H1 (cell line): ENCODE data around the gene RIMS1. TPM values are rescaled to one million over a fixed set of nuclear protein-coding genes. Genes with fewer than 3 reads are reported as not detected.

Source experiments
- ASH2L ChIP-seq: fragments of 200-600, 300-600 bp; sonication (generic); IDR thresholded peaks from one replicate; pipeline ENCODE4 v1.7.1; 2017; ENCODE audit warnings: low read length
- ATF2 ChIP-seq: IDR thresholded peaks from 2 replicates; pipeline ENCODE4 v1.6.1; 2012; ENCODE audit warnings: low read length, inconsistent platforms
- BACH1 ChIP-seq: IDR thresholded peaks from 2 replicates; pipeline ENCODE4 v1.6.1; 2012; ENCODE audit warnings: low read length, improper control_type of control experiment
- BRCA1 ChIP-seq: IDR thresholded peaks from 2 replicates; pipeline ENCODE4 v1.6.1; 2012; ENCODE audit warnings: low read depth, low read length, improper control_type of control experiment
- CEBPB ChIP-seq: IDR thresholded peaks from 2 replicates; pipeline ENCODE4 v1.6.1; 2012; ENCODE audit warnings: low read depth, low read length
- EGR1 ChIP-seq: IDR thresholded peaks from 2 replicates; pipeline ENCODE4 v1.6.1; 2011; ENCODE audit warnings: low read depth, low read length, borderline replicate concordance
- HDAC6 ChIP-seq: IDR thresholded peaks from one replicate; pipeline ENCODE4 v1.7.1; 2012; ENCODE audit warnings: low read depth, mild to moderate bottlenecking, inconsistent platforms, low read length, moderate library complexity
- RBBP5 ChIP-seq: IDR thresholded peaks from 2 replicates; pipeline ENCODE4 v1.7.1; 2012; ENCODE audit warnings: low read depth, mild to moderate bottlenecking, inconsistent platforms, low read length, moderate library complexity, borderline replicate concordance
- RFX5 ChIP-seq: IDR thresholded peaks from 2 replicates; pipeline ENCODE4 v1.6.1; 2011; ENCODE audit warnings: low read depth, low read length, improper control_type of control experiment, borderline replicate concordance
- SRF ChIP-seq: IDR thresholded peaks from 2 replicates; pipeline ENCODE4 v1.6.1; 2011; ENCODE audit warnings: mild to moderate bottlenecking, low read depth, low read length, moderate library complexity
- SUZ12 ChIP-seq: fragments of 200-600 bp; sonication (generic); IDR thresholded peaks from 2 replicates; pipeline ENCODE4 v1.6.1; 2012; ENCODE audit warnings: mild to moderate bottlenecking, inconsistent platforms, low read length, moderate library complexity, mixed read lengths
- TCF12 ChIP-seq: IDR thresholded peaks from 2 replicates; pipeline ENCODE4 v1.6.1; 2011; ENCODE audit warnings: low read depth, mild to moderate bottlenecking, low read length
- TEAD4 ChIP-seq: IDR thresholded peaks from 2 replicates; pipeline ENCODE4 v1.6.1; 2012; ENCODE audit warnings: low read depth, low read length, inconsistent platforms, mixed read lengths
- polyA plus RNA-seq, 7 experiments: library from polyadenylated mRNA; depleted of rRNA in 3 of 7; stranded (reverse) in 5 of 7; unstranded in 2 of 7; fragments of >200 nt in 5 of 7; fragments of 200-250 nt in 2 of 7; gene quantifications; 1 replicate in 5 of 7; 2 replicates in 1 of 7; 4 replicates in 1 of 7; pipeline versions ENCODE4 v1.2.1 to v1.2.3, GENCODE V29; 2011 to 2013; ENCODE audit warnings: missing spikeins in 2 of 7, mixed read lengths in 2 of 7
- total RNA-seq: library from RNA; stranded (reverse); fragmentation: NEBNext Ultra II Directional; extraction: Animal tissue kit (Norgen Biotek cat#: 25700); gene quantifications from 2 replicates; pipeline ENCODE4 v1.2.1, GENCODE V29; 2021
- TF ChIP-seq, protein P1 (sequence below): IDR thresholded peaks from 2 replicates; pipeline ENCODE4 v1.6.1; 2012; ENCODE audit warnings: inconsistent platforms

RIMS1 gene
- total and polyA plus RNA-seq, 2 of the 8 experiments (the other 6 are each of a cell fraction or from before 2014, with no cell fraction given) = 0.63 to 2.3 TPM

DNA sequence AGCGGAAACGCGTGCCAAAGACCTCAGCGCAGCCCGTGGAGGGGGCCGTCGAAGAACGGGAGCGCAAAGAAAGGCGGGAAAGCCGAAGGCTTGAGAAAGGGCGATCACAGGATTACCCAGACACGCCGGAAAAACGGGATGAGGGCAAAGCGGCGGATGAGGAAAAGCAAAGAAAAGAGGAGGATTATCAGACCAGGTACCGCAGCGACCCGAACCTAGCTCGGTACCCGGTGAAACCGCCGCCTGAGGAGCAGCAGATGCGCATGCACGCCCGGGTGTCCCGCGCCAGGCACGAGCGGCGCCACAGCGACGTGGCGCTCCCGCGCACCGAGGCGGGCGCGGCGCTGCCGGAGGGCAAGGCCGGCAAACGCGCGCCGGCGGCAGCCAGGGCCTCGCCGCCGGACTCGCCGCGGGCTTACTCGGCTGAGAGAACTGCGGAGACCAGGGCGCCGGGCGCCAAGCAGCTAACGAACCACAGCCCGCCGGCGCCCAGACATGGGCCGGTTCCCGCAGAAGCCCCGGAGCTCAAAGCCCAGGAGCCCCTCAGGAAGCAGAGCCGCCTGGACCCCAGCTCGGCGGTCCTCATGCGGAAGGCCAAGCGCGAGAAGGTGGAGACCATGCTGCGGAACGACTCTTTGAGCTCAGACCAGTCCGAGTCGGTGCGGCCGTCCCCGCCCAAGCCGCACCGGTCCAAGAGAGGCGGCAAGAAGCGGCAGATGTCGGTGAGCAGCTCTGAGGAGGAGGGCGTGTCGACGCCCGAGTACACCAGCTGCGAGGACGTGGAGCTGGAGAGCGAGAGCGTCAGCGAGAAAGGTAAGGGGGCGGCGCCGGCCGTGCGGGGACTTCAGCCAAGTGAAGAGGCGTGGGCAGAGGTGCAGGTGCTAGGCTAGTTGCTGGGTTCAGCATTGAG, 296.2 kb downstream of the RIMS1 start (continued):
- peak; percentile 87; the same call in 1 of the 2 replicates for TF ChIP-seq RBBP5
- no peak for TF ChIP-seq SRF
- TF ChIP-seq, protein P1, sequence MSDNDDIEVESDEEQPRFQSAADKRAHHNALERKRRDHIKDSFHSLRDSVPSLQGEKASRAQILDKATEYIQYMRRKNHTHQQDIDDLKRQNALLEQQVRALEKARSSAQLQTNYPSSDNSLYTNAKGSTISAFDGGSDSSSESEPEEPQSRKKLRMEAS = peak; percentile 97
- no peak for TF ChIP-seq CEBPB
- no peak for TF ChIP-seq ATF2
- no peak for TF ChIP-seq EGR1
- no peak for TF ChIP-seq BRCA1
- TF ChIP-seq BACH1 = no peak
- TF ChIP-seq HDAC6 = no peak
- TF ChIP-seq TCF12 = 0 out of 2 replicates have a peak, but pooled peaks have one; percentile 14
- TF ChIP-seq SUZ12 = peak; percentile 58; the same call in 1 of the 2 replicates
- 0 out of 2 replicates have a peak, but pooled peaks have one; percentile 26 for TF ChIP-seq TEAD4
- no peak for TF ChIP-seq RFX5
- peak; percentile 56 for TF ChIP-seq ASH2L
